ENCODE data around the gene ITPRIP.

- no peak for TF ChIP-seq POLR2A (IDR thresholded peaks at IDR 0.05)
- TF ChIP-seq CTCF (IDR thresholded peaks at IDR 0.05 in 8 of 11, conservative IDR thresholded peaks at IDR 0.05 in 3 of 11), result no peak
Observed at GRCh38 chr10:104315486-104315921, 22.8 kb downstream of the ITPRIP start.

Data from spleen (tissue), 7 donors.